ENCODE results near the gene PSD4. TPM values are rescaled to one million over a fixed set of nuclear protein-coding genes. Genes with fewer than 3 reads are reported as not detected.

PSD4 gene
- total RNA-seq, 1 experiment from 2014 or later = 0.60 TPM

GRCh38 chr2:113228351-113228750, 54.6 kb downstream of the PSD4 start:
- intact Hi-C loops (cut with micrococcal nuclease; ENCODE audit: unreplicated experiment) = no loop called here
- POLR2A ChIA-PET (ENCODE audit: low non-redundant PET) = no interaction called here
- CTCF ChIA-PET = no interaction called here

GRCh38 chr2:113228991-113229716, 55.4 kb downstream of the PSD4 start:
- TF ChIP-seq CTCF (conservative IDR thresholded peaks at IDR 0.05; ENCODE audit: low read depth, low read length) = no peak
- TF ChIP-seq EZH2 (IDR thresholded peaks at IDR 0.05; ENCODE audit: borderline replicate concordance, low read depth, low read length, poor library complexity, severe bottlenecking) = no peak
- CTCF ChIA-PET = interaction anchor here (0.6 kb wide), 1 partner anchor 239 kb away, joined by 3 read pairs; no protein-coding TSS in a partner anchor
- Histone ChIP-seq H3K4me3 (ENCODE audit: low read depth, low read length, poor library complexity, severe bottlenecking) (no peak overlapping the region), H3K27me3 (replicated peaks; ENCODE audit: insufficient read depth, low read depth, low read length, poor library complexity) (no peaks in the 10 kb centered on the region), H3K36me3 (ENCODE audit: insufficient read depth, low read length, poor library complexity, severe bottlenecking) (no peaks in the 10 kb centered on the region), H3K4me1 (ENCODE audit: insufficient read depth, low read length, poor library complexity, severe bottlenecking) (peaks cover 15% of the 10 kb centered on the region), H3K9me3 (ENCODE audit: low read depth, low read length, poor library complexity, severe bottlenecking) (no peaks in the 10 kb centered on the region), H3K27ac (ENCODE audit: low read depth, low read length, poor library complexity, severe bottlenecking) (no peak overlapping the region)
- BruUV-seq (replicated peaks) = no TSS peak
- intact Hi-C loops (cut with micrococcal nuclease; ENCODE audit: unreplicated experiment) = no loop called here
- no peak for DNase-seq (ENCODE audit: low spot score)
- POLR2A ChIA-PET (ENCODE audit: low non-redundant PET) = no interaction called here

More at GRCh38 chr2:113228351-113228750, 54.6 kb downstream of the PSD4 start:
- H3K4me1 ChIP-seq (ENCODE audit: insufficient read depth, low read length, poor library complexity, severe bottlenecking) = peaks cover 15% of the 10 kb centered on the region
- no peaks in the 10 kb centered on the region for H3K9me3 ChIP-seq (ENCODE audit: low read depth, low read length, poor library complexity, severe bottlenecking)
- H3K4me3 ChIP-seq (ENCODE audit: low read depth, low read length, poor library complexity, severe bottlenecking) = no peak overlapping the region
- no peak for TF ChIP-seq CTCF (conservative IDR thresholded peaks at IDR 0.05; ENCODE audit: low read depth, low read length)
- no peak for TF ChIP-seq EZH2 (IDR thresholded peaks at IDR 0.05; ENCODE audit: borderline replicate concordance, low read depth, low read length, poor library complexity, severe bottlenecking)
- no peak for DNase-seq (ENCODE audit: low spot score)
- no peaks in the 10 kb centered on the region for H3K27me3 ChIP-seq (replicated peaks; ENCODE audit: insufficient read depth, low read depth, low read length, poor library complexity)
- H3K36me3 ChIP-seq (ENCODE audit: insufficient read depth, low read length, poor library complexity, severe bottlenecking) = no peaks in the 10 kb centered on the region
- no TSS peak for BruUV-seq (replicated peaks)
- H3K27ac ChIP-seq (ENCODE audit: low read depth, low read length, poor library complexity, severe bottlenecking) = no peak overlapping the region

GRCh38 chr2:113229795-113230194, 56.0 kb downstream of the PSD4 start:
- Histone ChIP-seq H3K4me1 (ENCODE audit: insufficient read depth, low read length, poor library complexity, severe bottlenecking) (peaks cover 15% of the 10 kb centered on the region), H3K27ac (ENCODE audit: low read depth, low read length, poor library complexity, severe bottlenecking) (no peak overlapping the region), H3K4me3 (ENCODE audit: low read depth, low read length, poor library complexity, severe bottlenecking) (no peak overlapping the region), H3K36me3 (ENCODE audit: insufficient read depth, low read length, poor library complexity, severe bottlenecking) (no peaks in the 10 kb centered on the region), H3K27me3 (replicated peaks; ENCODE audit: insufficient read depth, low read depth, low read length, poor library complexity) (no peaks in the 10 kb centered on the region), H3K9me3 (ENCODE audit: low read depth, low read length, poor library complexity, severe bottlenecking) (no peaks in the 10 kb centered on the region)
- intact Hi-C loops (cut with micrococcal nuclease; ENCODE audit: unreplicated experiment) = no loop called here
- ChIA-PET POLR2A (ENCODE audit: low non-redundant PET) (no interaction called here), CTCF (interaction anchor here (0.6 kb wide), 1 partner anchor 239 kb away, joined by 3 read pairs; no protein-coding TSS in a partner anchor)
- TF ChIP-seq EZH2 (IDR thresholded peaks at IDR 0.05; ENCODE audit: borderline replicate concordance, low read depth, low read length, poor library complexity, severe bottlenecking) (no peak), CTCF (conservative IDR thresholded peaks at IDR 0.05; ENCODE audit: low read depth, low read length) (no peak)
- BruUV-seq (replicated peaks) = no TSS peak
- no peak for DNase-seq (ENCODE audit: low spot score)
